Breast epithelium (tissue), 4 donors: Measurements from ENCODE around the gene PTPRM. TPM values are rescaled to one million over a fixed set of nuclear protein-coding genes. Genes with fewer than 3 reads are reported as not detected.
A peak's percentile ranks its signal among the peaks of the same experiment; 100 is the strongest.

ENCODE experiments used
- DNase-seq, 2 donors: peaks; one replicate each; pipeline ENCODE4 v3.0.0-alpha.2; 2019; ENCODE audit warnings: low spot score in 2 of 2
- H3K27ac ChIP-seq, 2 donors: fragments of 200-600 bp; sonication (generic) in 1 of 2; one replicate each; pipeline ENCODE4 v1.5.1; 2016 to 2019; ENCODE audit warnings: mild to moderate bottlenecking in 1 of 2
- H3K27me3 ChIP-seq, 2 donors: fragments of 200-600 bp; sonication (generic) in 1 of 2; one replicate each; pipeline versions ENCODE4 v1.5.1 to v1.6.0; 2017 to 2019; ENCODE audit warnings: control low read depth in 1 of 2, mild to moderate bottlenecking in 1 of 2
- H3K36me3 ChIP-seq: fragments of 200-600 bp; one replicate; pipeline ENCODE4 v1.5.1; 2019
- H3K4me1 ChIP-seq, 2 donors: fragments of 200-600 bp; sonication (generic); one replicate each; pipeline ENCODE4 v1.5.1; 2016 to 2019; ENCODE audit warnings: control low read depth in 1 of 2
- H3K4me3 ChIP-seq, 3 donors: fragments of 200-600 bp; sonication (generic); 1 replicate in 2 of 3; 2 replicates in 1 of 3; pipeline ENCODE4 v1.5.1; 2016 to 2019; ENCODE audit warnings: mild to moderate bottlenecking in 3 of 3, moderate library complexity in 2 of 3
- H3K9me3 ChIP-seq, 2 donors: fragments of 200-600 bp; sonication (generic) in 1 of 2; one replicate each; pipeline ENCODE4 v1.5.1; 2016 to 2019; ENCODE audit warnings: control low read depth in 1 of 2
- CTCF ChIP-seq, 3 donors: fragments of 450-650 bp; IDR thresholded peaks; one replicate each; pipeline ENCODE4 v1.5.1; 2016 to 2017; ENCODE audit warnings: antibody characterized with exemption in 3 of 3, mild to moderate bottlenecking in 3 of 3, moderate library complexity in 3 of 3
- POLR2A ChIP-seq: fragments of 450-650 bp; IDR thresholded peaks from one replicate; pipeline ENCODE4 v1.6.1; 2016; ENCODE audit warnings: antibody characterized with exemption, mild to moderate bottlenecking, moderate library complexity
- POLR2AphosphoS5 ChIP-seq, 3 donors: sonication (generic); formaldehyde crosslinking; IDR thresholded peaks; one replicate each; pipeline ENCODE4 v1.6.1; 2017; ENCODE audit warnings: antibody characterized with exemption in 3 of 3
- intact Hi-C: fragments of 100-400 bp; cut with DNase I; formaldehyde crosslinking; loops from one replicate; pipeline ENCODE4 v1.15.1; 2023; ENCODE audit warnings: low total_unique reads
- total RNA-seq, 3 donors: library from RNA; depleted of rRNA; stranded (reverse); fragments of >200 nt; gene quantifications; one replicate each; pipeline ENCODE4 v1.1.0, GENCODE V29; 2016

PTPRM gene
- total RNA-seq, 3 donors from 2014 or later: 41.7 to 181 (median 140) TPM

GRCh38 chr18:7946734-7947377 is 379.7 kb downstream of the PTPRM start:
- H3K27ac ChIP-seq: no peak overlapping the region
- no peaks in the 10 kb centered on the region for H3K36me3 ChIP-seq
- peak overlapping the region in 1 of 3 donors; percentile 5 for H3K4me3 ChIP-seq
- H3K9me3 ChIP-seq: no peaks in the 10 kb centered on the region
- no peaks in the 10 kb centered on the region for H3K4me1 ChIP-seq
- no peaks in the 10 kb centered on the region for H3K27me3 ChIP-seq
- TF ChIP-seq POLR2A (no peak), CTCF (IDR thresholded peaks at IDR 0.05) (no peak), POLR2AphosphoS5 (IDR thresholded peaks at IDR 0.05) (no peak)
- DNase-seq: no peak
- intact Hi-C loops: no loop called here

GRCh38 chr18:7950380-7951136 is 383.4 kb downstream of the PTPRM start:
- intact Hi-C loops: no loop called here
- Histone ChIP-seq H3K27me3 (no peaks in the 10 kb centered on the region), H3K4me3 (no peak overlapping the region), H3K9me3 (no peaks in the 10 kb centered on the region), H3K36me3 (no peaks in the 10 kb centered on the region), H3K4me1 (no peaks in the 10 kb centered on the region), H3K27ac (no peak overlapping the region)
- no peak for DNase-seq
- TF ChIP-seq CTCF (IDR thresholded peaks at IDR 0.05) (no peak), POLR2A (no peak), POLR2AphosphoS5 (IDR thresholded peaks at IDR 0.05) (no peak)

- TF ChIP-seq POLR2A (no peak), POLR2AphosphoS5 (IDR thresholded peaks at IDR 0.05) (no peak), CTCF (IDR thresholded peaks at IDR 0.05) (no peak)
- Histone ChIP-seq H3K4me1 (no peaks in the 10 kb centered on the region), H3K4me3 (no peak overlapping the region), H3K36me3 (no peaks in the 10 kb centered on the region), H3K27ac (no peak overlapping the region), H3K27me3 (no peaks in the 10 kb centered on the region), H3K9me3 (no peaks in the 10 kb centered on the region)
- DNase-seq: no peak
- intact Hi-C loops: no loop called here
These were observed 386.2 kb downstream of the PTPRM start for GRCh38 chr18:7953095-7953958.

- H3K4me3 ChIP-seq: no peak overlapping the region
- TF ChIP-seq CTCF (IDR thresholded peaks at IDR 0.05) (no peak), POLR2A (no peak), POLR2AphosphoS5 (IDR thresholded peaks at IDR 0.05) (no peak)
- intact Hi-C loops: no loop called here
- no peaks in the 10 kb centered on the region for H3K36me3 ChIP-seq
- no peaks in the 10 kb centered on the region for H3K4me1 ChIP-seq
- H3K9me3 ChIP-seq: no peaks in the 10 kb centered on the region
- no peak overlapping the region for H3K27ac ChIP-seq
- no peak for DNase-seq
- H3K27me3 ChIP-seq: no peaks in the 10 kb centered on the region
These were observed 387.1 kb downstream of the PTPRM start for GRCh38 chr18:7954238-7954637.
